GM23338 (cell line): ENCODE results near the gene AXIN2. TPM values are rescaled to one million over a fixed set of nuclear protein-coding genes. Genes with fewer than 3 reads are reported as not detected.

ENCODE experiments used
- ATAC-seq: fragments of 200-7000 bp; cut with Tn5 transposase; 3 replicates; pipeline ENCODE4 v1.9.1; 2020
- DNase-seq: peaks from one replicate; pipeline ENCODE4 v3.0.0-alpha.2; 2015; ENCODE audit warnings: low spot score
- H2AFZ ChIP-seq: fragments of 200-600 bp; sonication (generic); 2 replicates; pipeline ENCODE4 v1.8.0; 2016; ENCODE audit warnings: antibody characterized with exemption, mild to moderate bottlenecking, moderate library complexity
- H3F3A ChIP-seq: fragments of 200-600 bp; sonication (generic); replicated peaks from 2 replicates; pipeline ENCODE4 v1.8.0; 2017; ENCODE audit warnings: antibody characterized with exemption, mixed run types, low read depth
- H3K27ac ChIP-seq: fragments of 200-600 bp; sonication (generic); 2 replicates; pipeline ENCODE4 v1.6.1; 2016; ENCODE audit warnings: low read depth
- H3K27me3 ChIP-seq: fragments of 200-600 bp; sonication (generic); 2 replicates; pipeline ENCODE4 v1.8.0; 2016; ENCODE audit warnings: mild to moderate bottlenecking, mixed run types, moderate library complexity; ENCODE audit not compliant: insufficient read depth
- H3K36me3 ChIP-seq: fragments of 200-600 bp; sonication (generic); 2 replicates; pipeline ENCODE4 v1.8.0; 2016; ENCODE audit warnings: mild to moderate bottlenecking; ENCODE audit not compliant: insufficient read depth
- H3K4me1 ChIP-seq: fragments of 200-600 bp; sonication (generic); 2 replicates; pipeline ENCODE4 v1.8.0; 2016; ENCODE audit warnings: mild to moderate bottlenecking, moderate library complexity; ENCODE audit not compliant: insufficient read depth
- H3K4me2 ChIP-seq: fragments of 200-600 bp; sonication (generic); 2 replicates; pipeline ENCODE4 v1.7.1; 2017; ENCODE audit warnings: mixed run types
- H3K4me3 ChIP-seq: fragments of 200-600 bp; sonication (generic); 2 replicates; pipeline ENCODE4 v1.6.1; 2016; ENCODE audit warnings: mixed run types
- H3K79me2 ChIP-seq: fragments of 200-600 bp; sonication (generic); replicated peaks from 2 replicates; pipeline ENCODE4 v1.8.0; 2017; ENCODE audit warnings: mild to moderate bottlenecking; ENCODE audit not compliant: insufficient read depth
- H3K9me2 ChIP-seq: fragments of 200-600 bp; sonication (generic); 2 replicates; pipeline ENCODE4 v1.8.0; 2017; ENCODE audit not compliant: insufficient read depth
- H4K20me1 ChIP-seq: fragments of 200-600 bp; sonication (generic); replicated peaks from 2 replicates; pipeline ENCODE4 v1.8.0; 2017; ENCODE audit warnings: mild to moderate bottlenecking; ENCODE audit not compliant: insufficient read depth
- H3K27ac Mint-ChIP-seq: 2 replicates; pipeline ENCODE4 v1.8.0; 2020; ENCODE audit warnings: inconsistent platforms, mild to moderate bottlenecking, moderate library complexity, mixed read lengths
- H3K27me3 Mint-ChIP-seq: 3 replicates; pipeline ENCODE4 v1.8.0; 2022; ENCODE audit warnings: low read depth, mild to moderate bottlenecking, moderate library complexity, mixed read lengths, inconsistent platforms; ENCODE audit not compliant: insufficient read depth, poor library complexity
- H3K36me3 Mint-ChIP-seq: 3 replicates; pipeline ENCODE4 v1.8.0; 2021; ENCODE audit warnings: low read depth, mild to moderate bottlenecking, inconsistent platforms, moderate library complexity, mixed read lengths
- H3K4me1 Mint-ChIP-seq: 3 replicates; pipeline ENCODE4 v1.8.0; 2020; ENCODE audit warnings: mild to moderate bottlenecking, inconsistent platforms, mixed read lengths
- H3K4me3 Mint-ChIP-seq: 3 replicates; pipeline ENCODE4 v1.8.0; 2021; ENCODE audit warnings: moderate library complexity, mild to moderate bottlenecking, inconsistent platforms, mixed read lengths
- H3K9me3 Mint-ChIP-seq: 3 replicates; pipeline ENCODE4 v1.8.0; 2020; ENCODE audit warnings: moderate library complexity, mild to moderate bottlenecking, inconsistent platforms, mixed read lengths
- CREB1 ChIP-seq: fragments of 250-450 bp; sonication (Bioruptor Pico); IDR thresholded peaks from 2 replicates; pipeline ENCODE4 v1.5.0; 2020; ENCODE audit warnings: low read depth, mild to moderate bottlenecking, moderate library complexity
- CTCF ChIP-seq, 2 experiments: fragments of 200-600 bp in 1 of 2; sonication (generic) in 1 of 2; conservative IDR thresholded peaks; 2 replicates each; pipeline versions ENCODE4 v1.5.1 to v1.6.1; 2016 to 2017; ENCODE audit warnings: antibody characterized with exemption in 2 of 2, low read depth in 2 of 2, mild to moderate bottlenecking in 2 of 2, moderate library complexity in 1 of 2
- EZH2 ChIP-seq: fragments of 200-600 bp; sonication (generic); IDR thresholded peaks from one replicate; pipeline ENCODE4 v1.8.0; 2017; ENCODE audit warnings: antibody characterized with exemption, mild to moderate bottlenecking, low read depth; ENCODE audit not compliant: unreplicated experiment
- EZH2phosphoT487 ChIP-seq: fragments of 200-600 bp; sonication (generic); IDR thresholded peaks from one replicate; pipeline ENCODE4 v1.8.1; 2018; ENCODE audit warnings: antibody characterized with exemption; ENCODE audit not compliant: unreplicated experiment
- JUNB ChIP-seq: IDR thresholded peaks from one replicate; pipeline ENCODE4 v1.6.1; 2016; ENCODE audit warnings: antibody characterized with exemption; ENCODE audit not compliant: unreplicated experiment
- NANOG ChIP-seq: IDR thresholded peaks from 2 replicates; pipeline ENCODE4 v1.6.1; 2016; ENCODE audit warnings: antibody characterized with exemption, borderline replicate concordance
- POLR2AphosphoS5 ChIP-seq: IDR thresholded peaks from 2 replicates; pipeline ENCODE4 v1.6.1; 2016; ENCODE audit warnings: antibody characterized with exemption, low read depth
- REST ChIP-seq: IDR thresholded peaks from one replicate; pipeline ENCODE4 v1.6.1; 2018; ENCODE audit warnings: antibody characterized with exemption; ENCODE audit not compliant: unreplicated experiment
- STAT1 ChIP-seq: IDR thresholded peaks from one replicate; pipeline ENCODE4 v1.6.1; 2016; ENCODE audit warnings: antibody characterized with exemption; ENCODE audit not compliant: unreplicated experiment
- ZNF114 ChIP-seq: fragments of 250-450 bp; sonication (Bioruptor Pico); IDR thresholded peaks from 2 replicates; pipeline ENCODE4 v1.5.0; 2020; ENCODE audit warnings: mild to moderate bottlenecking, moderate library complexity
- ZNF331 ChIP-seq: fragments of 250-450 bp; sonication (Bioruptor Pico); IDR thresholded peaks from 2 replicates; pipeline ENCODE4 v1.5.0; 2020; ENCODE audit warnings: low read depth, mild to moderate bottlenecking, moderate library complexity
- ZNF462 ChIP-seq: fragments of 250-450 bp; sonication (Bioruptor Pico); IDR thresholded peaks from 2 replicates; pipeline ENCODE4 v1.5.0; 2020; ENCODE audit warnings: mild to moderate bottlenecking, moderate library complexity
- polyA plus RNA-seq: library from polyadenylated mRNA; unstranded; fragments of >200 nt; fragmentation: Nextera tagmentation; extraction: Ambion mirVana; gene quantifications from 2 replicates; pipeline ENCODE4 v1.2.1, GENCODE V29; 2016
- total RNA-seq: library from RNA; depleted of rRNA; stranded (reverse); fragments of >200 nt; shearing (Covaris generic); gene quantifications from 2 replicates; pipeline ENCODE4 v1.2.3, GENCODE V29; 2014
- TF ChIP-seq, protein P1 (sequence below): IDR thresholded peaks from 2 replicates; pipeline ENCODE4 v1.6.1; 2016; ENCODE audit warnings: antibody characterized with exemption

The AXIN2 gene
- total and polyA plus RNA-seq, 2 experiments from 2014 or later = 8.0 to 32.7 TPM

DNA sequence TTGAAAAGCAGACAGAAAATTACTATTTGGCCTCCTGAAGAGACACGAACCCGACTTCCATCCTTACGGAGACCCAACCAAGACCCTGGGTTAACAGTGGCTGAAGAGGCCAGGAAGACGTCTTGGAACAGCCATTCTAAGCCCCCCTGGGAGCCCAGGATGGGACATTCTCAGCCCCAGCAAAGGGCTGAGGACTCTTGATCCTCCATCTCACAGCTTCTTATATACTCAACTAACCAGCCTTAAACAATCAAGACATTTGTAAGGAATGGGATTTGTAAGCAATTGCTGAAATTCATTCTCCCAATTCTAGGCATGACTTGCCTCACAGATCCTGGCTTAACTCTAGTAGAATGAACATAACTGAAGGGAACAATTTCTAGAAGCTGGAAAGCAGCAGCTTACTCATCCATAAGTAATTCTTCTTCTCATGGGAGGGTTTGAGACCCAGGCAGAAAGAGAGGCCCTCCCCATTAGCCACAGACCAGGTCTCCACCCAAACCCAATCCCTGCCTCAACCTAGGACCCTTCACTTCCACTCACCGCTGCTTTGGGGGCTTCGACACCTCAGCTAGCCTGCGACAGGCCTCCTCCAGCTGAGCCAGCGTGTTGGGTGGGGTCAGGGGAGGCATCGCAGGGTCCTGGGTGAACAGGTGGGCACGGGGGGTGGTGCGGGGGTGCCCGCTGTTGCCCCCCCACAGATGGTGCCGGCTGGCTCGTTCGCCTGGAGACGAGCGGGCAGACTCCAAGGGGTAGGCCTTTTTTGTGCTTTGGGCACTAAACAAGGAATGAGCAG lies 25.5 kb downstream of the AXIN2 start:
- Histone ChIP-seq H3K27ac (no peak overlapping the region), H3K36me3 (peaks cover 32% of the 10 kb centered on the region), H3K4me1 (peaks cover 36% of the 10 kb centered on the region), H3K4me3 (no peak overlapping the region), H3F3A (no peaks in the 10 kb centered on the region), H2AFZ (no peak overlapping the region), H3K4me2 (no peak overlapping the region), H3K79me2 (peaks cover 11% of the 10 kb centered on the region), H3K9me2 (no peaks in the 10 kb centered on the region), H3K27me3 (no peaks in the 10 kb centered on the region), H4K20me1 (0 out of 2 replicates have a peak, but pooled peaks cover 9% of the 10 kb centered on the region)
- Mint-ChIP-seq H3K27me3 (peaks cover 23% of the 10 kb centered on the region), H3K36me3 (peaks cover 99% of the 10 kb centered on the region), H3K4me3 (no peak overlapping the region), H3K27ac (no peak overlapping the region), H3K4me1 (peaks cover 49% of the 10 kb centered on the region), H3K9me3 (no peaks in the 10 kb centered on the region)
- DNase-seq = no peak
- TF ChIP-seq, protein P1, sequence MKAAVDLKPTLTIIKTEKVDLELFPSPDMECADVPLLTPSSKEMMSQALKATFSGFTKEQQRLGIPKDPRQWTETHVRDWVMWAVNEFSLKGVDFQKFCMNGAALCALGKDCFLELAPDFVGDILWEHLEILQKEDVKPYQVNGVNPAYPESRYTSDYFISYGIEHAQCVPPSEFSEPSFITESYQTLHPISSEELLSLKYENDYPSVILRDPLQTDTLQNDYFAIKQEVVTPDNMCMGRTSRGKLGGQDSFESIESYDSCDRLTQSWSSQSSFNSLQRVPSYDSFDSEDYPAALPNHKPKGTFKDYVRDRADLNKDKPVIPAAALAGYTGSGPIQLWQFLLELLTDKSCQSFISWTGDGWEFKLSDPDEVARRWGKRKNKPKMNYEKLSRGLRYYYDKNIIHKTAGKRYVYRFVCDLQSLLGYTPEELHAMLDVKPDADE = no peak
- TF ChIP-seq ZNF114 (CRISPR knock-in tag) (no peak), CTCF (conservative IDR thresholded peaks at IDR 0.05; ENCODE audit: low read depth in 2 of 2) (no peak), CREB1 (no peak), NANOG (no peak), EZH2 (no peak), ZNF462 (CRISPR knock-in tag) (no peak), POLR2AphosphoS5 (no peak), EZH2phosphoT487 (no peak), ZNF331 (no peak), REST (no peak), STAT1 (no peak), JUNB (no peak)
- ATAC-seq = no peak
